Mucosa of gallbladder (tissue), 1 donor: Measurements from ENCODE around the gene CACNG8. TPM values are rescaled to one million over a fixed set of nuclear protein-coding genes. Genes with fewer than 3 reads are reported as not detected.

ENCODE experiments used
- DNase-seq: peaks from one replicate; pipeline ENCODE4 v3.0.0-alpha.2; 2020; ENCODE audit warnings: low spot score
- total RNA-seq: library from RNA; stranded (reverse); gene quantifications from one replicate; pipeline ENCODE4 v1.2.1, GENCODE V29; 2021
- donor health status: DM: no; HTN: no; CAD: no.

CACNG8 gene
- total RNA-seq, 1 donor from 2014 or later = 0.12 TPM

GRCh38 chr19:53961523-53962356, 997 bp upstream of the CACNG8 start:
- DNase-seq = no peak

- no peak for DNase-seq
These were observed 2.4 kb downstream of the CACNG8 start for GRCh38 chr19:53965091-53965490.

- no peak for DNase-seq
These were observed 4.2 kb downstream of the CACNG8 start for GRCh38 chr19:53966931-53967330.

GRCh38 chr19:53969366-53969765, 6.6 kb downstream of the CACNG8 start:
- DNase-seq = no peak

GRCh38 chr19:53971673-53972072, 8.9 kb downstream of the CACNG8 start:
- DNase-seq = no peak

- DNase-seq = peak; percentile 79
These were observed 14.8 kb downstream of the CACNG8 start for GRCh38 chr19:53977429-53977990.

GRCh38 chr19:53977991-53978731, 15.4 kb downstream of the CACNG8 start:
- DNase-seq = peak; percentile 38

- no peak for DNase-seq
These were observed 16.5 kb downstream of the CACNG8 start for GRCh38 chr19:53978975-53979801.

GRCh38 chr19:53980539-53981375, 18.0 kb downstream of the CACNG8 start:
- DNase-seq = no peak

- no peak for DNase-seq
These were observed 18.7 kb downstream of the CACNG8 start for GRCh38 chr19:53981376-53981951.

GRCh38 chr19:53982001-53982451, 19.3 kb downstream of the CACNG8 start:
- no peak for DNase-seq

- DNase-seq = no peak
These were observed 19.9 kb downstream of the CACNG8 start for GRCh38 chr19:53982611-53983010.

- no peak for DNase-seq
These were observed 20.9 kb downstream of the CACNG8 start for GRCh38 chr19:53983457-53984289.

- DNase-seq = no peak
These were observed 23.1 kb downstream of the CACNG8 start for GRCh38 chr19:53985863-53986262.

- no peak for DNase-seq
These were observed 26.2 kb downstream of the CACNG8 start for GRCh38 chr19:53988981-53989380.

- DNase-seq = no peak
These were observed 27.1 kb downstream of the CACNG8 start for GRCh38 chr19:53989600-53990533.

- DNase-seq = no peak
These were observed 28.7 kb downstream of the CACNG8 start, which contains the start of gene CACNG6 for GRCh38 chr19:53991224-53992113. CACNG6 (plus strand) TSS chr19:53991637; CDS start chr19:53992878, 1,241 bp downstream.
